H1 (cell line): Measurements from ENCODE around the gene HLA-DQA1. TPM values are rescaled to one million over a fixed set of nuclear protein-coding genes. Genes with fewer than 3 reads are reported as not detected.

Experiments
- CTCF ChIA-PET: fragments of 300-600 bp; sonication (Branson Sonifier 250); formaldehyde crosslinking; loops from one replicate; lab custom pipeline; 2021; ENCODE audit not compliant: partially characterized antibody; lab: Charles Lee
- POLR2A ChIA-PET: fragments of 300-600 bp; sonication (Branson Sonifier 250); formaldehyde crosslinking; loops from one replicate; lab custom pipeline; 2021; ENCODE audit warnings: inconsistent platforms; ENCODE audit not compliant: partially characterized antibody; lab: Charles Lee
- DNase-seq, 2 experiments: peaks; one replicate each; pipeline versions ENCODE4 v3.0.0 to v3.0.0-alpha.2; 2010 to 2022; ENCODE audit warnings: low spot score in 2 of 2, low read depth in 1 of 2, mixed read lengths in 1 of 2
- FAIRE-seq: peaks from 2 replicates; lab custom pipeline; 2011; peaks lifted over from hg19 to GRCh38; lab: Jason Lieb, UNC
- H2AFZ ChIP-seq: 2 replicates; pipeline ENCODE4 v1.8.1; 2012; ENCODE audit warnings: low read length, inconsistent platforms
- H2AK5ac ChIP-seq: 2 replicates; pipeline ENCODE4 v1.6.1; 2013; ENCODE audit warnings: low read depth, low read length
- H2BK120ac ChIP-seq: replicated peaks from 2 replicates; pipeline ENCODE3; 2013; ENCODE audit warnings: low read depth, low read length, inconsistent platforms
- H2BK12ac ChIP-seq: 2 replicates; pipeline ENCODE4 v1.6.1; 2013; ENCODE audit warnings: low read depth, low read length
- H2BK15ac ChIP-seq: 2 replicates; pipeline ENCODE4 v1.6.1; 2013; ENCODE audit warnings: low read length
- H2BK20ac ChIP-seq: 2 replicates; pipeline ENCODE4 v1.6.1; 2013; ENCODE audit warnings: low read length
- H2BK5ac ChIP-seq: 2 replicates; pipeline ENCODE4 v1.6.1; 2013; ENCODE audit warnings: low read depth, low read length
- H3K14ac ChIP-seq: 2 replicates; pipeline ENCODE4 v1.6.1; 2013; ENCODE audit warnings: inconsistent platforms; ENCODE audit not compliant: insufficient read length
- H3K18ac ChIP-seq: 2 replicates; pipeline ENCODE4 v1.6.1; 2013; ENCODE audit warnings: low read length; ENCODE audit errors: extremely low read depth
- H3K23ac ChIP-seq: 2 replicates; pipeline ENCODE4 v1.6.1; 2013; ENCODE audit warnings: inconsistent platforms; ENCODE audit not compliant: insufficient read length
- H3K23me2 ChIP-seq: 2 replicates; pipeline ENCODE4 v1.6.1; 2013; ENCODE audit warnings: low read depth, low read length
- H3K27ac ChIP-seq: 2 replicates; pipeline ENCODE4 v1.6.1; 2011; ENCODE audit warnings: low read depth, low read length, inconsistent platforms
- H3K27me3 ChIP-seq, 4 experiments: replicated peaks in 1 of 4; 1 replicate in 1 of 4; 2 replicates in 3 of 4; pipeline versions ENCODE4 v1.6.1 to v1.8.1; 2011 to 2013; ENCODE audit warnings: low read length in 3 of 4, mild to moderate bottlenecking in 3 of 4, inconsistent platforms in 2 of 4, mixed read lengths in 2 of 4, moderate library complexity in 1 of 4; ENCODE audit not compliant: control insufficient read depth in 3 of 4, insufficient read depth in 3 of 4; ENCODE audit errors: extremely low read depth in 1 of 4
- H3K36me3 ChIP-seq, 4 experiments: 2 replicates each; pipeline versions ENCODE4 v1.6.1 to v1.8.1; 2011 to 2013; ENCODE audit warnings: mild to moderate bottlenecking in 4 of 4, low read length in 3 of 4, moderate library complexity in 2 of 4, control low read depth in 1 of 4, inconsistent platforms in 1 of 4; ENCODE audit not compliant: insufficient read depth in 4 of 4, control insufficient read depth in 2 of 4
- H3K4ac ChIP-seq: replicated peaks from 2 replicates; pipeline ENCODE3; 2013; ENCODE audit warnings: low read length, low read depth, mixed read lengths, inconsistent platforms; ENCODE audit not compliant: insufficient read length
- H3K4me1 ChIP-seq, 4 experiments: replicated peaks in 1 of 4; 1 replicate in 1 of 4; 2 replicates in 3 of 4; pipeline versions ENCODE4 v1.6.1 to v1.8.1; 2011 to 2013; ENCODE audit warnings: low read length in 3 of 4, inconsistent platforms in 2 of 4, mixed read lengths in 1 of 4; ENCODE audit not compliant: insufficient read depth in 4 of 4, control insufficient read depth in 3 of 4
- H3K4me2 ChIP-seq, 2 experiments: 2 replicates each; pipeline versions ENCODE4 v1.6.1 to v1.8.1; 2011 to 2013; ENCODE audit warnings: low read depth in 2 of 2, low read length in 2 of 2, control low read depth in 1 of 2, inconsistent platforms in 1 of 2, mild to moderate bottlenecking in 1 of 2; ENCODE audit not compliant: insufficient read depth in 1 of 2
- H3K4me3 ChIP-seq, 4 experiments: fragments of 200-600, 300-600 bp in 1 of 4; sonication (generic), shearing (Covaris generic), sonication (Bioruptor Twin) in 1 of 4; 2 replicates each; pipeline versions ENCODE4 v1.5.1 to v1.8.1; 2011 to 2016; ENCODE audit warnings: low read length in 4 of 4, low read depth in 3 of 4, control low read depth in 2 of 4, inconsistent platforms in 2 of 4, mild to moderate bottlenecking in 2 of 4, mixed read lengths in 1 of 4, moderate library complexity in 1 of 4; ENCODE audit not compliant: insufficient read depth in 2 of 4; ENCODE audit errors: extremely low read depth in 1 of 4
- H3K56ac ChIP-seq: replicated peaks from 2 replicates; pipeline ENCODE3; 2013; ENCODE audit warnings: low read depth, mild to moderate bottlenecking, mixed read lengths, low read length, inconsistent platforms; ENCODE audit not compliant: insufficient read length
- H3K79me1 ChIP-seq: 2 replicates; pipeline ENCODE4 v1.6.1; 2013; ENCODE audit warnings: low read depth, low read length, control low read depth
- H3K79me2 ChIP-seq, 2 experiments: 2 replicates each; pipeline versions ENCODE4 v1.6.1 to v1.8.1; 2012 to 2013; ENCODE audit warnings: low read length in 2 of 2, mild to moderate bottlenecking in 2 of 2, inconsistent platforms in 1 of 2; ENCODE audit not compliant: insufficient read depth in 2 of 2, control insufficient read depth in 1 of 2
- H3K9ac ChIP-seq, 4 experiments: replicated peaks in 1 of 4; 1 replicate in 1 of 4; 2 replicates in 3 of 4; pipeline versions ENCODE4 v1.6.1 to v1.8.1; 2011 to 2013; ENCODE audit warnings: low read depth in 3 of 4, low read length in 3 of 4, control low read depth in 2 of 4, mild to moderate bottlenecking in 2 of 4, moderate library complexity in 2 of 4, inconsistent platforms in 1 of 4; ENCODE audit errors: extremely low read depth in 1 of 4
- H3K9me3 ChIP-seq, 2 experiments: 2 replicates each; pipeline versions ENCODE4 v1.6.1 to v1.8.1; 2012 to 2013; ENCODE audit warnings: mild to moderate bottlenecking in 2 of 2, moderate library complexity in 2 of 2, control low read depth in 1 of 2, inconsistent platforms in 1 of 2, low read depth in 1 of 2, low read length in 1 of 2, mixed read lengths in 1 of 2; ENCODE audit not compliant: insufficient read depth in 2 of 2
- H4K20me1 ChIP-seq, 2 experiments: replicated peaks in 1 of 2; 2 replicates each; pipeline versions ENCODE3 to v1.8.1; 2011 to 2013; ENCODE audit warnings: inconsistent platforms in 2 of 2, low read length in 2 of 2, mild to moderate bottlenecking in 1 of 2; ENCODE audit not compliant: insufficient read depth in 2 of 2, control insufficient read depth in 1 of 2
- H4K5ac ChIP-seq: 2 replicates; pipeline ENCODE4 v1.6.1; 2013; ENCODE audit warnings: low read length, low read depth, mixed read lengths, inconsistent platforms; ENCODE audit not compliant: insufficient read length
- H4K8ac ChIP-seq: 2 replicates; pipeline ENCODE4 v1.8.0; 2013; ENCODE audit warnings: mild to moderate bottlenecking, moderate library complexity, low read length, inconsistent platforms; ENCODE audit not compliant: insufficient read depth; ENCODE audit errors: extremely low read depth
- H4K91ac ChIP-seq: replicated peaks from 2 replicates; pipeline ENCODE3; 2013; ENCODE audit warnings: low read length, mixed read lengths, inconsistent platforms; ENCODE audit not compliant: insufficient read length
- BRCA1 ChIP-seq: IDR thresholded peaks from 2 replicates; pipeline ENCODE4 v1.6.1; 2012; ENCODE audit warnings: low read depth, low read length, improper control_type of control experiment
- CBX8 ChIP-seq: fragments of 300-800, 300-1000 bp; sonication (generic); IDR thresholded peaks from 2 replicates; pipeline ENCODE4 v1.7.1; 2016; ENCODE audit warnings: low read depth, low read length, borderline replicate concordance
- GABPA ChIP-seq: IDR thresholded peaks from 2 replicates; pipeline ENCODE4 v1.6.1; 2011; ENCODE audit warnings: mild to moderate bottlenecking, low read length, moderate library complexity, borderline replicate concordance; ENCODE audit not compliant: insufficient read depth
- MAFK ChIP-seq: IDR thresholded peaks from 2 replicates; pipeline ENCODE4 v1.6.1; 2012; ENCODE audit warnings: low read depth, mild to moderate bottlenecking, improper control_type of control experiment, low read length
- RBBP5 ChIP-seq: IDR thresholded peaks from 2 replicates; pipeline ENCODE4 v1.7.1; 2012; ENCODE audit warnings: low read depth, mild to moderate bottlenecking, inconsistent platforms, low read length, moderate library complexity, borderline replicate concordance
- SUZ12 ChIP-seq: fragments of 200-600 bp; sonication (generic); IDR thresholded peaks from 2 replicates; pipeline ENCODE4 v1.6.1; 2012; ENCODE audit warnings: mild to moderate bottlenecking, inconsistent platforms, low read length, moderate library complexity, mixed read lengths
- TBP ChIP-seq: IDR thresholded peaks from 2 replicates; pipeline ENCODE4 v1.6.1; 2011; ENCODE audit warnings: low read depth, low read length, improper control_type of control experiment
- TEAD4 ChIP-seq: IDR thresholded peaks from 2 replicates; pipeline ENCODE4 v1.6.1; 2012; ENCODE audit warnings: low read depth, low read length, inconsistent platforms, mixed read lengths
- YY1 ChIP-seq: IDR thresholded peaks from 2 replicates; pipeline ENCODE4 v1.6.1; 2011; ENCODE audit warnings: low read depth, mild to moderate bottlenecking, low read length
- ZNF274 ChIP-seq: IDR thresholded peaks from 2 replicates; pipeline ENCODE4 v1.7.0; 2012; ENCODE audit warnings: low read length, borderline replicate concordance; ENCODE audit errors: extremely low read depth
- WGBS, 2 experiments: shearing (Covaris generic) in 1 of 2; methylation state at CpG; one replicate each; pipeline versions ENCODE4 v1.1.6 to v1.1.7; 2013 to 2015; ENCODE audit warnings: low lambda C conversion rate in 2 of 2, mixed read lengths in 2 of 2, inconsistent platforms in 1 of 2, low coverage in 1 of 2, missing lambda C conversion rate in 1 of 2; ENCODE audit not compliant: insufficient replicate concordance in 2 of 2, insufficient coverage in 1 of 2, insufficient read length in 1 of 2; ENCODE audit errors: extremely low coverage in 1 of 2, missing lambda C conversion rate in 1 of 2; 5-methylcytosine and 5-hydroxymethylcytosine counted together
- polyA plus RNA-seq, 7 experiments: library from polyadenylated mRNA; depleted of rRNA in 3 of 7; stranded (reverse) in 5 of 7; unstranded in 2 of 7; fragments of >200 nt in 5 of 7; fragments of 200-250 nt in 2 of 7; gene quantifications; 1 replicate in 5 of 7; 2 replicates in 1 of 7; 4 replicates in 1 of 7; pipeline versions ENCODE4 v1.2.1 to v1.2.3, GENCODE V29; 2011 to 2013; ENCODE audit warnings: missing spikeins in 2 of 7, mixed read lengths in 2 of 7
- total RNA-seq: library from RNA; stranded (reverse); fragmentation: NEBNext Ultra II Directional; extraction: Animal tissue kit (Norgen Biotek cat#: 25700); gene quantifications from 2 replicates; pipeline ENCODE4 v1.2.1, GENCODE V29; 2021
- TF ChIP-seq, protein P1 (sequence below): IDR thresholded peaks from 2 replicates; pipeline ENCODE4 v1.6.1; 2012; ENCODE audit warnings: low read length, inconsistent platforms
- TF ChIP-seq, protein P2 (sequence below): IDR thresholded peaks from 2 replicates; pipeline ENCODE4 v1.6.1; 2012; ENCODE audit warnings: inconsistent platforms

Gene HLA-DQA1
- total and polyA plus RNA-seq, 2 of the 8 experiments (the other 6 are each of a cell fraction or from before 2014, with no cell fraction given), result 0.12 TPM; not detected in 1

DNA sequence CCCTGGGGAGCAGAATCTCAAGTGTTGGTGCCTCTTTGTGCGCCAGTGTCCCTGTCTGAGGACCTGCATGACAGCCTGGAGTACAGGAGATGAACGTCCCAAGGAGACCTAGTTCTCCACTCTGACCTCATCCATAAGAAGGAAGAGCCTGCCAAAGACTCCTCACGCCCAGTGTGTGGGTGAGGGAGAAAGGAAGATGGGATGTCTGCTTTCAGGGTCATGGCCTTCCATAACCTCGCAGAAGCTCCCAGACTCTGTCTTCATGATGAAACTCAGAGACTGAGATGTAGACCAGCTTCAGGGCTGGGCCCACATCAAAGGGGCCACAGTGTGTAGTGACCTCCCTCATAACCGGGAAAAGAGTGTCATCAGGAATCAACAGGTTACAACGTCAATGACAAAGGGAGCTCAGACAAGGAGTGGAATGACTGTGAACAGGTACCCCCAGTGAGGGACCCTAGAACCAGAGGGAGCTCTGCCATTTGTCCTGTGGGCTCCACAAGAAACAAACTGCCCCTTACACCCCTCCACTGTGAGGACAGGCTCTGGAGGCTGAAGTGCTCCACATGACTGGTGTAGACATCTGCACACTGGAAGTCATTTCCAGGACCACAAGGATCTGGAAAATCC, 21.2 kb downstream of the HLA-DQA1 start:
- no peaks in the 10 kb centered on the region for H4K20me1 ChIP-seq
- no peak overlapping the region for H3K4me3 ChIP-seq
- DNase-seq (no peak), FAIRE-seq (no peak)
- H3K9ac ChIP-seq, result no peak overlapping the region
- POLR2A ChIA-PET, result no interaction called here
- H2BK120ac ChIP-seq, result no peak overlapping the region
- H3K56ac ChIP-seq, result no peak overlapping the region
- H4K5ac ChIP-seq, result no peak overlapping the region
- H4K91ac ChIP-seq, result no peak overlapping the region
- no peak overlapping the region for H2BK20ac ChIP-seq
- no peak overlapping the region for H4K8ac ChIP-seq
- no peaks in the 10 kb centered on the region for H3K23me2 ChIP-seq
- no peak overlapping the region for H3K23ac ChIP-seq
- no peaks in the 10 kb centered on the region for H3K79me2 ChIP-seq
- H3K36me3 ChIP-seq, result no peaks in the 10 kb centered on the region
- no peak overlapping the region for H2AK5ac ChIP-seq
- no peak overlapping the region for H2AFZ ChIP-seq
- H3K27me3 ChIP-seq, result no peaks in the 10 kb centered on the region
- H3K18ac ChIP-seq, result no peak overlapping the region
- H3K4me1 ChIP-seq, result no peaks in the 10 kb centered on the region
- H3K27ac ChIP-seq, result no peak overlapping the region
- no peak overlapping the region for H2BK15ac ChIP-seq
- WGBS, 2 experiments, result 78% methylated on average over 6 of the region's 6 CpGs; no CpG with 5 or more reads in 1 of the 2 experiments
- H2BK12ac ChIP-seq, result no peak overlapping the region
- H3K4ac ChIP-seq, result no peak overlapping the region
- H3K14ac ChIP-seq, result no peak overlapping the region
- no peaks in the 10 kb centered on the region for H3K79me1 ChIP-seq
- no peaks in the 10 kb centered on the region for H3K9me3 ChIP-seq
- H3K4me2 ChIP-seq, result no peak overlapping the region
- CTCF ChIA-PET, result no interaction called here
- no peak overlapping the region for H2BK5ac ChIP-seq
- TF ChIP-seq, protein P1, sequence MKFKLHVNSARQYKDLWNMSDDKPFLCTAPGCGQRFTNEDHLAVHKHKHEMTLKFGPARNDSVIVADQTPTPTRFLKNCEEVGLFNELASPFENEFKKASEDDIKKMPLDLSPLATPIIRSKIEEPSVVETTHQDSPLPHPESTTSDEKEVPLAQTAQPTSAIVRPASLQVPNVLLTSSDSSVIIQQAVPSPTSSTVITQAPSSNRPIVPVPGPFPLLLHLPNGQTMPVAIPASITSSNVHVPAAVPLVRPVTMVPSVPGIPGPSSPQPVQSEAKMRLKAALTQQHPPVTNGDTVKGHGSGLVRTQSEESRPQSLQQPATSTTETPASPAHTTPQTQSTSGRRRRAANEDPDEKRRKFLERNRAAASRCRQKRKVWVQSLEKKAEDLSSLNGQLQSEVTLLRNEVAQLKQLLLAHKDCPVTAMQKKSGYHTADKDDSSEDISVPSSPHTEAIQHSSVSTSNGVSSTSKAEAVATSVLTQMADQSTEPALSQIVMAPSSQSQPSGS, result no peak
- TF ChIP-seq RBBP5 (no peak), YY1 (no peak), TEAD4 (no peak), TBP (no peak), BRCA1 (no peak), GABPA (no peak), SUZ12 (no peak), MAFK (no peak), ZNF274 (no peak), CBX8 (no peak)
- TF ChIP-seq, protein P2, sequence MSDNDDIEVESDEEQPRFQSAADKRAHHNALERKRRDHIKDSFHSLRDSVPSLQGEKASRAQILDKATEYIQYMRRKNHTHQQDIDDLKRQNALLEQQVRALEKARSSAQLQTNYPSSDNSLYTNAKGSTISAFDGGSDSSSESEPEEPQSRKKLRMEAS, result no peak
